Sigmoid colon (tissue), 7 donors: ENCODE data around the gene SH3RF3. TPM values are rescaled to one million over a fixed set of nuclear protein-coding genes. Genes with fewer than 3 reads are reported as not detected.

ENCODE experiments used
- DNase-seq: peaks from one replicate; pipeline ENCODE4 v3.0.0-alpha.2; 2019
- H3K27ac ChIP-seq, 4 donors: fragments of 200-600 bp; sonication (generic); one replicate each; pipeline ENCODE4 v1.5.1; 2016 to 2019; ENCODE audit warnings: mild to moderate bottlenecking in 1 of 4
- H3K27me3 ChIP-seq, 3 donors: fragments of 200-600 bp; sonication (generic); one replicate each; pipeline ENCODE4 v1.5.1; 2019; ENCODE audit warnings: mild to moderate bottlenecking in 1 of 3
- H3K36me3 ChIP-seq, 4 donors: fragments of 200-600 bp; sonication (generic); one replicate each; pipeline ENCODE4 v1.5.1; 2016 to 2019
- H3K4me1 ChIP-seq, 4 donors: fragments of 200-600 bp; sonication (generic); one replicate each; pipeline ENCODE4 v1.5.1; 2017 to 2019
- H3K4me3 ChIP-seq, 4 donors: fragments of 200-600 bp; sonication (generic); one replicate each; pipeline ENCODE4 v1.5.1; 2017 to 2019; ENCODE audit warnings: mild to moderate bottlenecking in 2 of 4, moderate library complexity in 1 of 4
- H3K9me3 ChIP-seq, 4 donors: fragments of 200-600 bp in 3 of 4; sonication (generic) in 3 of 4; one replicate each; pipeline versions ENCODE4 v1.5.1 to v1.6.1; 2013 to 2019
- CTCF ChIP-seq, 4 experiments: fragments of 450-650 bp in 3 of 4; fragments of 200-600 bp in 1 of 4; IDR thresholded peaks; one replicate each; pipeline ENCODE4 v1.5.1; 2016 to 2019; ENCODE audit warnings: antibody characterized with exemption in 4 of 4, mild to moderate bottlenecking in 3 of 4, moderate library complexity in 2 of 4
- EP300 ChIP-seq, 4 donors: sonication (generic); formaldehyde crosslinking; IDR thresholded peaks; one replicate each; pipeline ENCODE4 v1.6.1; 2017; ENCODE audit warnings: antibody characterized with exemption in 4 of 4
- POLR2A ChIP-seq, 2 donors: fragments of 450-650 bp; IDR thresholded peaks; one replicate each; pipeline ENCODE4 v1.6.1; 2016; ENCODE audit warnings: antibody characterized with exemption in 2 of 2, mild to moderate bottlenecking in 2 of 2, moderate library complexity in 2 of 2
- POLR2AphosphoS5 ChIP-seq, 4 donors: sonication (generic); formaldehyde crosslinking; IDR thresholded peaks; one replicate each; pipeline ENCODE4 v1.6.1; 2017; ENCODE audit warnings: antibody characterized with exemption in 4 of 4
- WGBS, 2 donors: extraction: QIAGEN DNeasy Blood & Tissue Kit; methylation state at CpG; one replicate each; pipeline ENCODE4 v1.1.7; 2013; 5-methylcytosine and 5-hydroxymethylcytosine counted together
- intact Hi-C: fragments of 100-400 bp; cut with DNase I; formaldehyde crosslinking; loops from one replicate; pipeline ENCODE4 v1.15.1; 2023
- polyA plus RNA-seq, 3 donors: library from polyadenylated mRNA; stranded (reverse); fragments of 200-250 nt; gene quantifications; one replicate each; pipeline ENCODE4 v1.2.3, GENCODE V29; 2013
- total RNA-seq, 4 donors: library from RNA; depleted of rRNA; stranded (reverse); fragments of >200 nt; gene quantifications; one replicate each; pipeline ENCODE4 v1.1.0, GENCODE V29; 2016
- donor health status: healthy with polysubstance abuse.
- donor health status: Bipolar disorder and iron deficiency.
- donor health status: healthy.

SH3RF3 gene
- total and polyA plus RNA-seq, 7 donors, result 0.69 to 10.0 (median 3.4) TPM

GRCh38 chr2:109417701-109418335 lies 288.8 kb downstream of the SH3RF3 start:
- no peak for DNase-seq
- 82 to 87% methylated on average over 10 of the region's 10 CpGs for WGBS, 2 donors
- no peak for TF ChIP-seq POLR2A (IDR thresholded peaks at IDR 0.05)
- no peak for TF ChIP-seq EP300 (IDR thresholded peaks at IDR 0.05)
- TF ChIP-seq CTCF (IDR thresholded peaks at IDR 0.05), result no peak
- no peak for TF ChIP-seq POLR2AphosphoS5 (IDR thresholded peaks at IDR 0.05)
- Histone ChIP-seq H3K9me3 (no peaks in the 10 kb centered on the region), H3K4me3 (no peak overlapping the region), H3K36me3 (no peaks in the 10 kb centered on the region), H3K4me1 (peaks cover 0 to 8% (median 0%) of the 10 kb centered on the region in 4 donors), H3K27ac (no peak overlapping the region), H3K27me3 (no peaks in the 10 kb centered on the region)
- intact Hi-C loops, result no loop called here

- Histone ChIP-seq H3K4me1 (peaks cover 0 to 8% (median 0%) of the 10 kb centered on the region in 4 donors), H3K27me3 (no peaks in the 10 kb centered on the region), H3K4me3 (no peak overlapping the region), H3K36me3 (no peaks in the 10 kb centered on the region), H3K27ac (no peak overlapping the region), H3K9me3 (no peaks in the 10 kb centered on the region)
- TF ChIP-seq POLR2AphosphoS5 (IDR thresholded peaks at IDR 0.05) (no peak), CTCF (IDR thresholded peaks at IDR 0.05) (no peak), EP300 (IDR thresholded peaks at IDR 0.05) (no peak)
- intact Hi-C loops, result no loop called here
- DNase-seq, result no peak
- WGBS, 2 donors, result 85 to 90% methylated on average over 7 of the region's 7 CpGs
Measured at GRCh38 chr2:109418716-109419115, 289.7 kb downstream of the SH3RF3 start.

GRCh38 chr2:109419171-109419756 lies 290.3 kb downstream of the SH3RF3 start:
- intact Hi-C loops, result no loop called here
- Histone ChIP-seq H3K9me3 (no peaks in the 10 kb centered on the region), H3K27me3 (no peaks in the 10 kb centered on the region), H3K27ac (no peak overlapping the region), H3K4me1 (peaks cover 0 to 8% (median 0%) of the 10 kb centered on the region in 4 donors), H3K36me3 (no peaks in the 10 kb centered on the region), H3K4me3 (no peak overlapping the region)
- no peak for DNase-seq
- WGBS, 2 donors, result 86 to 87% methylated on average over 15 of the region's 15 CpGs
- TF ChIP-seq CTCF (IDR thresholded peaks at IDR 0.05) (no peak), EP300 (IDR thresholded peaks at IDR 0.05) (no peak), POLR2A (IDR thresholded peaks at IDR 0.05) (no peak), POLR2AphosphoS5 (IDR thresholded peaks at IDR 0.05) (no peak)

- no peaks in the 10 kb centered on the region for H3K27me3 ChIP-seq
- no peak overlapping the region for H3K27ac ChIP-seq
- no peaks in the 10 kb centered on the region for H3K9me3 ChIP-seq
- no peak for DNase-seq
- intact Hi-C loops, result no loop called here
- H3K36me3 ChIP-seq, result no peaks in the 10 kb centered on the region
- H3K4me3 ChIP-seq, result no peak overlapping the region
- WGBS, 2 donors, result 72 to 77% methylated on average over 5 of the region's 5 CpGs
- peaks cover 0 to 8% (median 0%) of the 10 kb centered on the region in 4 donors for H3K4me1 ChIP-seq
- no peak for TF ChIP-seq POLR2AphosphoS5 (IDR thresholded peaks at IDR 0.05)
- TF ChIP-seq POLR2A (IDR thresholded peaks at IDR 0.05), result no peak
- no peak for TF ChIP-seq EP300 (IDR thresholded peaks at IDR 0.05)
- TF ChIP-seq CTCF (IDR thresholded peaks at IDR 0.05), result no peak
Measured at GRCh38 chr2:109419960-109420370, 291.0 kb downstream of the SH3RF3 start.
